HG03025 (cell line): ENCODE results near the gene LRP8.

Source experiments
- ATAC-seq: cut with Tn5 transposase; IDR thresholded peaks from one replicate; pipeline ENCODE4 v1.9.1; 2021; ENCODE audit warnings: mild to moderate bottlenecking, moderate library complexity; ENCODE audit not compliant: unreplicated experiment, low FRiP score

LRP8 gene

DNA sequence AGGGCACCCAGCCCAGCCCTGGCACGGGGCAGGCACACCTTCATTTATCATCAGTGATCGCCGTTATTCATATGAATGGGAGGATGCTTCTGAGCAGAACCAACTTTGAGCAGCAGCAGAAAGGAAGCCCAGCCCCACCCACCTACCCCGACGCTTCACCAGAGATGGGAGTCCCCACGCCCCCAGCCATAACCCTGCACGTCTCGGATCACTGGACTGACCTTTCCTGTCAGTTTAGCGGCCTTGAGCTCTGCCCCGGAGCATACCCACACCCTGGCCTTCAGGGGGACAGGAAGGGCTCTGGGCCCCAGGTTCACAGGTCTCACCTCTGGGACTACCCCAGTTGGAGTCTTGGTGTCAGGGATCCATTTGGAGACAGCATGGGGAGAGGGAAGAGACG lies 18.1 kb downstream of the LRP8 start:
- no peak for ATAC-seq

- no peak for ATAC-seq
Observed at GRCh38 chr1:53308506-53308905, 19.4 kb downstream of the LRP8 start.

GRCh38 chr1:53307037-53307436 lies 20.8 kb downstream of the LRP8 start:
- ATAC-seq, result no peak

DNA sequence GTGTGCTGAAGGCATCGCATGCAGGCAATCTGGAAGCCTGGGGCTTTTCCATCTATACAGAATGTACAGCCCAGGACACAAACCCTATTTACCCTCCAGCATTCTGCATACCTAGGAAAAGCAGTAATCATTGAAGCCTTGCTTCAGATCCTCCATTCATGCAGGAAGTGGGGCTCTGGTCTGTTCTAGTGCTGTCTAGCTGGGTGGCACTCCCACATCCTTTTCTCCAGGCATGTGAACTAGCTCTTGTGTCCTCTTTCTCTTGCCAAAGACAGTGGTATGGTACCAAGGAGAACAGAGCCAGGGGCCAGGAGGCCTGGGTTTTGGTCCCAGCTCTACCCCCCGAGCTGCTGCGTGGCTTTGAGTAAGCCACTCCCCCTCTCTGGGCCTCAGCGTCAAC lies 21.7 kb downstream of the LRP8 start:
- no peak for ATAC-seq

DNA sequence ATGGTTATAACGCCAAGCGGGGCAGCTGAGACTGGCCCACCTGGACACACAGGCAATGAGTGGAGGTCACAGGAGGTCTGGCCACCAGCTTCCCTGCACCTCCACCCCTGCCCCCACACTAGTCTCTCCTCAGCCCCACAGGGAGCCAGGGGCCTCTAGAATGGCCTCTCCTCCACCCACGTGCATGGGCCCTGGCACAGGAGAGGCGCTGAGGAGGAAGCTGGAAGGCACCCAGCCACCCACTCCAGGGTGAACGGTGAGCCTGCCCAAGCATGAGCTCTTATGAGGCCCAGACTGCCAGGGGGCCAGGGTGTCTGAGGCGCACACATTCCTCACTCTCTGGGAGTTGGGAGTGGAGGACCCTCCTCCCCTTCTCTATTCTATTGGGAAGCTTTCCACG lies 22.2 kb downstream of the LRP8 start:
- ATAC-seq, result no peak

DNA sequence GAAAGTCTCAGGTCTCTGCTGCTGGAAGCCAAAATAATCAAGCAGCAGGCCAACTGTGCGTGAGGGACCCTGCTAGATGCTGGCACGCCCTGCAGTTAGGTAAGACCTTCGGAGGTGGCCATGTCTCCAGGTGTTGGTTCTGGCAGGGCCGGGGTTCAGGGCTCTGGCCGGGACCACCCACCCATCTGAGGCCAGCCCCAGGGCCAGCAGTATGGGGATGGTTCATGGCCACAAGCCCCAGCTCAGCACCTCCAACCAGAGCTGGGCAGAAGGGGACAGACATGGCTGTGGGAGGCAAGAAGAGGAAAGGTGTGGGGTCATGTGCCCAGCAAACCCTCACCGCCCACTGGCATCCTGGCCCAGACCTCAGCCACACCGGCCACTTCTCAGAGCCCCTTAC lies 23.3 kb downstream of the LRP8 start:
- no peak for ATAC-seq

DNA sequence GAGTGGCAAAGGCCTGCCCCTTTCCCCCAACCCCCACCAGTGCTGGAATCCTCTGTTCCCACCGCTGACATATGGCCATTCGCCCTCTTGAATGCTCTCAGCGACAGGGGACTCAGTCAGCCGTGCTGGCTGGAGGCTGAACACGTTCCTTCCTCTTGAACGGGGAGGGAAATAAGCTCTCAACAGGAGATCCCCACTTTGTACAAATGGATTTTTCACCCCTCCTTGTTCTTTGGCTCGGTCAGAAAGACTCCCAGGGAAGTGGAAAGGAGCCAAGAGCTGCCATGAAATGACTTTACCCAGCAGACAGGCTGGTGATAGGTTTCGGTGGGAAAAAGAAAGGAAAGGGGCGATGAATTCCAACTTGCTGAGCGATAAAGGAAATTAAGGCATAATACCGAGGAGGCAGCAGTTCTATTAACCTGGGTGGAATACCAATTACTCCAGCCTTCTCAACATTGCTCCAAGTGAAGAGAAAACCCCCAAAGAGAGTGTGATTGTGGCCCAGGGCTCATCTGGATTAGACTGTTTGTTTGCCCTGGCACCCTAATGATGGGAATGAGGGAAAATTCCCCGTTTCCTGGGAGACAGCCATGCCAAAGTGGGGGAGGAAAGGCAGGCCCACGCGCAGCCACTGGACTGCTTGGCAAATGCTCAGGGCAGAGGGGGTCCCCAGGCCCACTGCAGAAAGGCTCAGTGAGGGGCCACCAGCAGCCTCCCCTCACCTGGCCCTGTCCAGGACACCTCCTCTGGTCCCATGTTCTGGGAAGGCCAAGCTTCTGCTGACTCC lies 23.9 kb downstream of the LRP8 start:
- ATAC-seq, result no peak

DNA sequence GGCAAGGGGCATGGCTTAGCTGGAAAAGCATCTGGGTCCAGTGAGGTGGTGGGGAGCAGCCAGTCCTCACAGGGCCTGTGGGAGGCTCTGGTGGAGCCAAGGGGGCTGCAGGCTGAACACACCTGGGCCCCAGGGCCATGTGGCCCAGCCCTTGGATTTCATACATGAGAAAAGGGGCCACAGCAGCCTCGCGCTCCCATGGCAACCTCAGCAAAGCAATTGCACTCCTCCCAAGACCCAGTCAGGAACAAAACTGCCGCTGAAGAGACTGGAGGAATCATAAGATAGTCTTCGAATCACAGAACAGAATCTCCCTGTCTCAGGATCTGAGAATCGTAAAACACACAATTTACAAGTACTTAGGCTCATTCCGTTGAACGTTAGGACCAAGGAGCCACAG lies 24.6 kb downstream of the LRP8 start:
- no peak for ATAC-seq

DNA sequence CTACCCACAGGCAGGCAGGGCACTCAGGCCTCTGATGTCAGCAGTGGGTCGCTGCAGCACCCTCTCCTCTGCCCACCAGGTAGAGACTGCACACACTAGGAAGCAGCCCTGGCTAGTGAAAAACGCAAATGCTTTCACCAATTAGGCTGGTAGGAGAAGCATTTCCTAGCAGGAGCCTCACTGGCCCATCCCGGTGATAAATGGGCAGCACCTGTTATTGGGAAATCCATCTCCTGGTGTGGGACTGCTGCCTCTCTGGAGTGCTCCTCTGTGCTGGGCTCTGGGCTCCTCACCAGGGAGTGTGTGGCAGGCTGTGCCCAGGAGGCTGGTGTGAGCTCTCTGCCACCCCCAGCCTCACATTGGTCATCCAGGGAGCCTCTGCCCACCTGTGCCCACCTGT lies 28.6 kb downstream of the LRP8 start:
- no peak for ATAC-seq

- ATAC-seq, result no peak
Observed at GRCh38 chr1:53298045-53298637, 29.7 kb downstream of the LRP8 start.

DNA sequence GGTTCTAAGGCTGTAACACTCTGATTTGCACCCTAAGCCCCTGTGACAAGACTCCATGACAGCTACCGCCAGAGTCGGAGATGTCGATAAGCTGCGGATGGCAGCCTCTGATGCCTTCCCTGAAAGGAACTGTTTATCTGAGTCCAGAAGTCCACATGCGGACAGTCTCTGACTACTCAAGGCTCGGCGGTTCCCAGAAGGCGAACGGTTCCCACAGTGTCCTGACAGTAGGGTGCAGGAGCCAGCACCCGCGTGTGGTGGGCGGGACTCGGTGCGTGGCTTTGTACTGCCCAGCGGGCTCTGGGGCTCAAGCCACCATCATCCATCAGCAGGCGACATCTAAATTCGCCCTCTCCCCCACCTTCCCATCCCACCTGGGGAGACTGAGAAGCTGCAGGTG lies 30.7 kb downstream of the LRP8 start:
- no peak for ATAC-seq

GRCh38 chr1:53296117-53296749 lies 31.6 kb downstream of the LRP8 start:
- ATAC-seq, result no peak

DNA sequence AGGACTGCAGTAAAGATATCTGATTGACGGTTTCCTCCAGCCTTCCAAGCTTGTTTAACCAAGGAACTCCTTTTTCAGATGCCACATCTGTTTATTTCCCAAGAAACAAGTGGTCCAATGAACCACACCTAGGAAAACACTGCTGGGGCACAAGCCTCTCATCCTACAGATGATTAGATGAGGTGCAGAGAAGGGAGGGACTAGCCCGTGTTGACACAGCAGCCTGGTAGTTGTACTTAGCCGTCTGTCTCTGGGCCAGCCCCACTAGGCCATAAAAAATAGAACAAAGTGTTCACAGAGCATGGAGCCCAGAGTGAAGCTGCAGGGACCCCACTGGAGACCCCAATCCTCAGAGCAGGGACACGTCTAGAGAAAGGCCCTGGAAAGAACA lies 32.1 kb downstream of the LRP8 start:
- ATAC-seq, result no peak

- ATAC-seq, result no peak
Observed at GRCh38 chr1:53295295-53295694, 32.6 kb downstream of the LRP8 start.

GRCh38 chr1:53294567-53294966 lies 33.3 kb downstream of the LRP8 start:
- ATAC-seq, result no peak

DNA sequence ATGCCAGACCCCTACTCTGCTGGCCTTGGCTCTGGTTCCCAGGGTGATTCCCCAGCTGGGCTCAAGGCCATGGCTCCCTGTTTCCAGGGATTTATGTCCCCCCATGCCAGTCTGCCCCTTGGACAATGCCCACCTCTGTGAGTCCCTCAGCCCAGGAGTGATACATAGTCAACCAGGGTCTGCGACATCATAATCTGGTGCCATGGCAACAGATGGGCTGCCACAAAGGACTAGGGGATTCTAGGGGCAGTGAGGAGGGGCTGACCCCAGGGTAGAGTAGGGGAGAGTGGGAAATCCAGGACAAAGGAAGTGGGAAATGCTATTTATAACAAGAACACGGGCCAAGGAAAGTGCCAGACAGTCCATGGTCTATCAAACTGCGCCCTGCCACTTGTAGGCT lies 33.8 kb downstream of the LRP8 start:
- no peak for ATAC-seq

DNA sequence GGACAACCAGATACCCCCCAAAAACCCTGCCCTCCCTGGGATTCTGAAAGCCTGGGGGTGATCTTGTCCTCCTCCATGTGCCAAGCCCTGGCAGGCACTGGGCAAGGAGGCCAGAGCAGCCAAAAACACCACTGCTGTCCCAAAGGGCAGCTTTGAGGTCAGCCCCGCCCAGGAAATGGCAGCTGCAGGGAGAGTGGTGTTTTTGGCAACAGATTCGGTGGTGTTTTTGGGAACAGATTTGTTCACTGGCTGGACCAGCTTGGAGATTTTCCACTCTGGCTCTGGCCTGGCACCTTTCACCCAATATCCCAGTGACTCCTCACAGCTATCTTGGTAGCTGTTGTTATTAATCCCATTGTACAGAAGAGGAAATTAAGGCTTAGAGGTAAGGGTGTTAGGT lies 34.7 kb downstream of the LRP8 start:
- ATAC-seq, result no peak

- ATAC-seq, result no peak
Observed at GRCh38 chr1:53292690-53293089, 35.2 kb downstream of the LRP8 start.

- ATAC-seq, result no peak
Observed at GRCh38 chr1:53291574-53291973, 36.3 kb downstream of the LRP8 start.

- ATAC-seq, result no peak
Observed at GRCh38 chr1:53288790-53289429, 39.0 kb downstream of the LRP8 start.

DNA sequence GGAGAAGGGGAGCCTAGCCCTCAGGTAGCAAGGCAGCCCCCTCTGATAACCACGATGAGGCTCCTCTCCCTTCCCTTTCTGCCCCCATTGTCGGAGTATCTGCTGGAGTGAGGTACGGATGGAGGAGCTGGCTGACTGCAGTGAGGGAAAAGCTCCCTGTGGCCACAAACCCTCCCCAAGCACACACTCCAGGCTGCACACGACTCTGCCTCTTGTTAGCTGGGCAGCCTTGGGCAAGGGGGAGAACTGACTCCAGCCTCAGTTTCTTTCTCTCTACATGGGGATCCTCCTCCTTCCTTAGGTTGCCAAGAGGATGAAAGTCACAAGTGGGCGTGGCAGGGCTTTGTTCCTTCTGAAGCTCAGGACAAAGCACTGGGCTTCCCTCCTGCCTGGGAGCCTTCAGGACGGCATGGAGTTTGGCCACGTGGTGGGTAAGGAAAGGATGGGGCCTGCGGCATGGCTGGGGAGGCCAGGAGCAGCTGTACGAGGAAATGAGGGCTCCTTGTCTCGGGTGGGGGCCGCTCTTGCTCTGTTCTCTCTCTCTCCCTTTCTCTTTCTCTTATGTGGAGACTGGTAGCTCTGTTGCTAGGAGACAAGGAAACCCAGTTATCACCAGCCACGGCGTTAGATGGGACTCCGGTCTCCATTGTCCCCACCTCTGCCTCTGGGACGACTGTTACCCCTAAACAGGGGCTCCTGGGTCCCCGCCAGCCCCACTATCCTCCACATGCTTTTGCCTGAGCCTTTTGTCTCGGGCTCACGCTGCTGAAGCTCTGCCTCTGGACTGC lies 39.7 kb downstream of the LRP8 start:
- ATAC-seq, result no peak
